ENCODE data around the gene PSENEN. TPM values are rescaled to one million over a fixed set of nuclear protein-coding genes. Genes with fewer than 3 reads are reported as not detected.

The PSENEN gene
- total RNA-seq, 1 experiment from 2014 or later, result 70.2 TPM

DNA sequence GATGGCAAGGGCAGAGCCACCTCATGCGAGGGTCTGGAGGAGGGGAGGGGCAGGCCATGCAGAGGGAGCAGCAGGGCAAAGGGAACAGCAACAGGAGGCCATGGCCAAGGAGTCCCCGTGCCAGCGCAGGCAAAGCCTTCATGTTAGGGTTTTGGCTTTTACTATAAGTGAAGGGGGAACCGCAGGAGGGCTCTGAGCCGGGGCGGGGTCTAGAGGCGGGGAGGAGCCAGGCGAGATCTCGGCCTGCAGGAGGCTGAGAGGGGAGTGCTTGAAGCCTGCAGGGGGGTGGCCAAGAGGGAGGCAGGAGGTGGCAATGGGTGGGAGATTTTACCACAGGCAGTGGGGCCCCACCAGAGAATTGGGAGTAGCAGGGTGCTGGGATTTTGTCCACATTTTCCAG is 36.2 kb downstream of the PSENEN start:
- Mint-ChIP-seq H3K4me3 (ENCODE audit: unreplicated experiment) (no peak overlapping the region), H3K4me1 (ENCODE audit: low read depth, unreplicated experiment) (peaks cover 8% of the 10 kb centered on the region), H3K27ac (ENCODE audit: unreplicated experiment) (no peak overlapping the region), H3K36me3 (ENCODE audit: insufficient read depth, unreplicated experiment) (peaks cover 5% of the 10 kb centered on the region), H3K27me3 (ENCODE audit: insufficient read depth, unreplicated experiment) (no peaks in the 10 kb centered on the region), H3K9me3 (ENCODE audit: unreplicated experiment) (no peaks in the 10 kb centered on the region)
- Histone ChIP-seq H3K36me3 (ENCODE audit: control insufficient read depth, insufficient read depth, low read length) (no peaks in the 10 kb centered on the region; the same call in 1 of the 2 replicates), H3K4me1 (no peaks in the 10 kb centered on the region), H3K9me3 (no peaks in the 10 kb centered on the region), H3K4me3 (ENCODE audit: low read depth, low read length) (no peak overlapping the region), H3K27me3 (replicated peaks; ENCODE audit: control insufficient read depth, insufficient read depth, low read length) (no peaks in the 10 kb centered on the region)
- no peak for DNase-seq
- TF ChIP-seq CTCF (IDR thresholded peaks at IDR 0.05; ENCODE audit: insufficient read depth in 1 of 2, low read depth in 1 of 2, low read length in 1 of 2, severe bottlenecking in 1 of 2, unreplicated experiment in 1 of 2), result no peak
- POLR2A ChIA-PET, result no interaction called here
- intact Hi-C loops (cut with micrococcal nuclease; ENCODE audit: unreplicated experiment), result no loop called here
- CTCF ChIA-PET, result interaction anchor here (1.0 kb wide), 1 partner anchor 149 kb away, joined by 3 read pairs; no protein-coding TSS in a partner anchor
- no TSS peak for BruUV-seq (replicated peaks)

DNA sequence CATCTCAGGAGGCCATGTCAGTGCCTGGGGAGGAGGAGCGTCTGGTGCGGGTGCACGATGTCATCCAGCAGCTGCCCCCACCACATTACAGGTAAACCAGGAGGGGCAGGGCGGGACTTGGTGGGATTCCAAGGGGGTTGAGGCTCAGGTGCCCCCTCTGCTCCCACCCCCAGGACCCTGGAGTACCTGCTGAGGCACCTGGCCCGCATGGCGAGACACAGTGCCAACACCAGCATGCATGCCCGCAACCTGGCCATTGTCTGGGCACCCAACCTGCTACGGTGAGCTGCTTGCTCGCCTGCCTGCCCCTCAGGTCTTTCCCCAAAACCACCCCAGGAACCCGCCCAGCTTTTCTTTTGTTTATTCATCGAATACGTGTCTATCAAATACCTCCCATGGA is 37.1 kb downstream of the PSENEN start:
- intact Hi-C loops (cut with micrococcal nuclease; ENCODE audit: unreplicated experiment), result no loop called here
- no peaks in the 10 kb centered on the region for H3K27me3 Mint-ChIP-seq (ENCODE audit: insufficient read depth, unreplicated experiment)
- H3K4me3 ChIP-seq (ENCODE audit: low read depth, low read length), result no peak overlapping the region
- H3K4me1 ChIP-seq, result no peaks in the 10 kb centered on the region
- no TSS peak for BruUV-seq (replicated peaks)
- H3K9me3 Mint-ChIP-seq (ENCODE audit: unreplicated experiment), result no peaks in the 10 kb centered on the region
- no peak overlapping the region for H3K27ac Mint-ChIP-seq (ENCODE audit: unreplicated experiment)
- peaks cover 5% of the 10 kb centered on the region for H3K36me3 Mint-ChIP-seq (ENCODE audit: insufficient read depth, unreplicated experiment)
- no peak for DNase-seq
- peaks cover 8% of the 10 kb centered on the region for H3K4me1 Mint-ChIP-seq (ENCODE audit: low read depth, unreplicated experiment)
- no peaks in the 10 kb centered on the region for H3K9me3 ChIP-seq
- POLR2A ChIA-PET, result no interaction called here
- no peak overlapping the region for H3K4me3 Mint-ChIP-seq (ENCODE audit: unreplicated experiment)
- CTCF ChIA-PET, result interaction anchor here (1.0 kb wide), 1 partner anchor 148 kb away, joined by 3 read pairs; no protein-coding TSS in a partner anchor
- no peaks in the 10 kb centered on the region for H3K27me3 ChIP-seq (replicated peaks; ENCODE audit: control insufficient read depth, insufficient read depth, low read length)
- no peak for TF ChIP-seq CTCF (IDR thresholded peaks at IDR 0.05; ENCODE audit: insufficient read depth in 1 of 2, low read depth in 1 of 2, low read length in 1 of 2, severe bottlenecking in 1 of 2, unreplicated experiment in 1 of 2)
- no peaks in the 10 kb centered on the region; the same call in 1 of the 2 replicates for H3K36me3 ChIP-seq (ENCODE audit: control insufficient read depth, insufficient read depth, low read length)

- Histone ChIP-seq H3K36me3 (ENCODE audit: control insufficient read depth, insufficient read depth, low read length) (no peaks in the 10 kb centered on the region; the same call in 1 of the 2 replicates), H3K27me3 (replicated peaks; ENCODE audit: control insufficient read depth, insufficient read depth, low read length) (no peaks in the 10 kb centered on the region), H3K9me3 (no peaks in the 10 kb centered on the region), H3K4me1 (no peaks in the 10 kb centered on the region), H3K4me3 (ENCODE audit: low read depth, low read length) (no peak overlapping the region)
- POLR2A ChIA-PET, result interaction anchor here (0.6 kb wide), 1 partner anchor 36 kb away, joined by 4 read pairs; the partner anchor contains the start of gene LIN37
- peaks cover 8% of the 10 kb centered on the region for H3K4me1 Mint-ChIP-seq (ENCODE audit: low read depth, unreplicated experiment)
- no peak overlapping the region for H3K27ac Mint-ChIP-seq (ENCODE audit: unreplicated experiment)
- no peaks in the 10 kb centered on the region for H3K27me3 Mint-ChIP-seq (ENCODE audit: insufficient read depth, unreplicated experiment)
- CTCF ChIA-PET, result interaction anchor here (0.5 to 0.6 kb wide), 3 partner anchors 7 to 399 kb away, joined by 3 to 7 read pairs (median 4); no protein-coding TSS in a partner anchor
- no peaks in the 10 kb centered on the region for H3K9me3 Mint-ChIP-seq (ENCODE audit: unreplicated experiment)
- H3K4me3 Mint-ChIP-seq (ENCODE audit: unreplicated experiment), result no peak overlapping the region
- DNase-seq, result no peak
- H3K36me3 Mint-ChIP-seq (ENCODE audit: insufficient read depth, unreplicated experiment), result peaks cover 5% of the 10 kb centered on the region
- no TSS peak for BruUV-seq (replicated peaks)
- TF ChIP-seq CTCF (IDR thresholded peaks at IDR 0.05; ENCODE audit: insufficient read depth in 1 of 2, low read depth in 1 of 2, low read length in 1 of 2, severe bottlenecking in 1 of 2, unreplicated experiment in 1 of 2), result peak in 1 of 2 experiments; percentile 29
- intact Hi-C loops (cut with micrococcal nuclease; ENCODE audit: unreplicated experiment), result no loop called here
Measured at GRCh38 chr19:35783469-35784434, 38.3 kb downstream of the PSENEN start.
